Activated gamma-delta T cell (primary cell): ENCODE data around the gene RPS6KA2.
"Not testable (repeated sequence)": the region's sequence is repeated elsewhere in the genome, so short reads cannot be mapped to it uniquely, and the experiment has no call there.

Experiments
- DNase-seq: peaks from one replicate; lab custom pipeline; 2025; lab: John Stamatoyannopoulos, UW

Gene RPS6KA2

GRCh38 chr6:166369782-166370181 lies 257.3 kb downstream of the RPS6KA2 start:
- no peak for DNase-seq

GRCh38 chr6:166366921-166367320 lies 260.1 kb downstream of the RPS6KA2 start:
- no peak for DNase-seq

GRCh38 chr6:166365806-166366205 lies 261.2 kb downstream of the RPS6KA2 start:
- DNase-seq: no peak

DNA sequence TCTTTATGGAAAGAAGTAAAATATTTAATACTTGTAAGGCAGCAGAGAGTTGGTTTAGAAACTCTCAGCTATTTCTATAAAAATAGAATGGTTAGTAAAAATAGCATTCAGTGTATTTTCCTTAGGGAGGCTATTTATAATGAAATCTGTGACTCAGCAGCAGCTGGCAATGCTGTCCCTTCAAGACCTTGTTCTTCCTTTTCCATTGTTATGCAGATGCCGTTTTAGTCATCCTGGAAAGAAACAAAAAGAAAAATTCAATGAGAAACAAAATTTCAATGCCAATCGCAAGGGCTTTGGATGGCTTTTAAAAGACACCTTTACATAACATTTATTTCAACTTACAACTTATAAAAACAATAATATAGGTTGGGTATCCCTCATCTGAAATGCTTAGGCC lies 261.8 kb downstream of the RPS6KA2 start:
- DNase-seq: no peak

GRCh38 chr6:166364456-166364855 lies 262.6 kb downstream of the RPS6KA2 start:
- no peak for DNase-seq

DNA sequence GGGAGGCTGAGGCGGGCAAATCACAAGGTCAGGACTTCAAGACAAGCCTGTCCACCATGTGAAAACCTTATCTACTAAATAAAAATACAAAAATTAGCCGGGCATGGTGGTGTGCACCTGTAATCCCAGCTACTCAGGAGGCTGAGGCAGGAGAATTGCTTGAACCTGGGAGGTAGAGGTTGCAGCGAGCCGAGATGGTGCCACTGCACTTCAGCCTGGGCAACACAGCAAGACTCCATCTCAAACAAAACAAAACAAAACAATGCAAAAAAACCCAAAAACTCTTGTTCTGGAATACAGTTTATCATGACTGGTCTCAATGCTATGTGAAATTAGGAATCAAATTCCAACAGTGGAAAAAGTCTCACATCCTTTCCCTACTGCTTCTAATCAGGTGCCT lies 264.6 kb downstream of the RPS6KA2 start:
- not testable (repeated sequence) for DNase-seq

DNA sequence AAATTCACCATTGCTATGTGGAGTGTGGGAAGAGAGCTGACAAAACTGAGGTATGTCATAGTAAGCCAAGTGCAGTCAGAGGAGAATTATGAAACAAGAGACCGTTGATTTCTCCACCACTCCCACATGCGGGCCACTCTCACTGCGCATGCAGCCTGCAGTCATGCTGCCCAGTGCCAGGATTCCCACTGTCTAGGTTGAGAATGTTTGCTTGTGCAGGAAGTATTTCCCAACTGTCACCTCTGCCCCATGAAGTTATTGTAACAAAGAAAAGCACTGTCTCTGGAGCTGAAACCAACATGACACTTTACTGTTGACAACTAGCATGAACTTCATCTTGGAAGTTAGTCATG lies 266.0 kb downstream of the RPS6KA2 start:
- DNase-seq: no peak

DNA sequence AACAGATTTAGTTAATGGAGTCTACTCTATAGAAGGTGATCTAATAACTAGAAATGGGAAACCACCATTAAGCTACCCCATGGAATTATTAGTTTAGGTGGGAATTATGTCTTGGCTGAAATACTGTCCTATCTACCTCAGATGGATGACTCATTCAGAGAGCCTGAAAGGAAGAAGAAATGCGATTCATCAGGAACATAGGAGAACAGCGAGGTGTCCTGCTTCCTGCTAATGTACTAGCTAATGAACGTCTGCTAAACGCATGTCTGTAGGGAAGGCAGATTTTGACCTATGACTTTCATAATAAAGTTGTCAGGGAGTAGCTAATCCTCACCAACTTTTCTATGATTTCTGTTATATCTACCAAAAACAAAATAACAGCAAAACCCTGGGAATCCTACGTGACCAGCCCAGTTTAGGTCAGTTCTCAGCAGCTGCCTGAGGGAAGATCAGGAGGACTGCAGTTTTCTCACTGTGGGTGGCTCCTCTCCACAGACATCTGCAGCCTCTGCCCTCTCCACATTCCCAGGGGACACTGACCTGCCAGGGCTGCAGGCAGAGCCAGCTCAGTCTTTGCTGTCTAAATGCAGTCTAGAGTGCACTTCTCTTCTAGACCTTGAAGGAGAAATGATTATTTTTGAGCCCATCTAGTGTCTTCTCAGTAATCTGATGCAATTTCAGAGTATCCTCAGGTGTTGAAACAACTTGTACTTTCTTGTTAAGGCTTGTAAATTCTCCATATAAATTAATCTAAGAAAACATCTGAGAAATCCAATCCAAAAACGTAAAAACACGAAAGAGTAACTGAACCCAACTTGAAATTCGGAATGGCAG lies 266.6 kb downstream of the RPS6KA2 start:
- no peak for DNase-seq
